Transverse colon (tissue), 4 donors: ENCODE measurements around the gene GNG3. TPM values are rescaled to one million over a fixed set of nuclear protein-coding genes. Genes with fewer than 3 reads are reported as not detected.
"Not testable (repeated sequence)": the region's sequence is repeated elsewhere in the genome, so short reads cannot be mapped to it uniquely, and the experiment has no call there.

Experiments
- DNase-seq: peaks from one replicate; pipeline ENCODE4 v3.0.0-alpha.2; 2019
- H3K27ac ChIP-seq, 4 donors: fragments of 200-600 bp; sonication (generic); 2 replicates each; pipeline ENCODE4 v1.5.1; 2016 to 2018; ENCODE audit warnings: inconsistent platforms in 4 of 4
- H3K27me3 ChIP-seq: fragments of 200-600 bp; sonication (generic); 2 replicates; pipeline ENCODE4 v1.5.1; 2017; ENCODE audit warnings: inconsistent platforms
- H3K36me3 ChIP-seq, 4 donors: fragments of 200-600 bp; sonication (generic); 2 replicates each; pipeline ENCODE4 v1.5.1; 2017 to 2019; ENCODE audit warnings: inconsistent platforms in 4 of 4
- H3K4me1 ChIP-seq, 4 donors: fragments of 200-600 bp; sonication (generic); 2 replicates each; pipeline ENCODE4 v1.5.1; 2017 to 2020; ENCODE audit warnings: inconsistent platforms in 4 of 4
- H3K4me3 ChIP-seq, 4 donors: fragments of 200-600 bp; sonication (generic); 1 replicate in 1 of 4; 2 replicates in 3 of 4; pipeline versions ENCODE4 v1.5.1 to v1.6.1; 2017 to 2019; ENCODE audit warnings: inconsistent platforms in 4 of 4
- H3K9me3 ChIP-seq, 2 donors: fragments of 200-600 bp; sonication (generic); 2 replicates each; pipeline ENCODE4 v1.5.1; 2017 to 2019; ENCODE audit warnings: inconsistent platforms in 2 of 2
- CTCF ChIP-seq, 5 experiments: fragments of 200-600 bp in 3 of 5; fragments of 450-650 bp in 2 of 5; sonication (generic) in 3 of 5; IDR thresholded peaks; 1 replicate in 2 of 5; 2 replicates in 3 of 5; pipeline ENCODE4 v1.5.1; 2016 to 2017; ENCODE audit warnings: antibody characterized with exemption in 5 of 5, inconsistent platforms in 3 of 5, mild to moderate bottlenecking in 2 of 5, moderate library complexity in 1 of 5
- EP300 ChIP-seq: sonication (generic); formaldehyde crosslinking; IDR thresholded peaks from one replicate; pipeline ENCODE4 v1.6.1; 2017; ENCODE audit warnings: antibody characterized with exemption, low read depth
- POLR2A ChIP-seq: fragments of 450-650 bp; IDR thresholded peaks from one replicate; pipeline ENCODE4 v1.6.1; 2016; ENCODE audit warnings: antibody characterized with exemption, mild to moderate bottlenecking, moderate library complexity
- POLR2AphosphoS5 ChIP-seq, 3 donors: sonication (generic); formaldehyde crosslinking; IDR thresholded peaks; one replicate each; pipeline ENCODE4 v1.6.1; 2016; ENCODE audit warnings: antibody characterized with exemption in 3 of 3
- WGBS, 2 donors: methylation state at CpG; one replicate each; pipeline ENCODE4 v1.1.5; 2018; ENCODE audit warnings: low coverage in 1 of 2; 5-methylcytosine and 5-hydroxymethylcytosine counted together
- in situ Hi-C, 4 donors: fragments of 200-750 bp; cut with MboI; loops; one replicate each; pipeline versions ENCODE4 v1.15.0 to v1.15.1; 2017; ENCODE audit warnings: low sequenced_read_pairs in 3 of 4, low pct_ligation_motif_present in 1 of 4, low pct_unique_long_range_greater_than_20kb in 1 of 4
- intact Hi-C: fragments of 100-400 bp; cut with DNase I; formaldehyde crosslinking; loops from one replicate; pipeline ENCODE4 v1.15.1; 2023; ENCODE audit warnings: low total_unique reads
- total RNA-seq, 4 donors: library from RNA; depleted of rRNA; stranded (reverse); fragments of >200 nt; gene quantifications; one replicate each; pipeline ENCODE4 v1.1.0, GENCODE V29; 2016

GNG3 gene
- total RNA-seq, 4 donors from 2014 or later: 0.64 TPM; not detected in 3

DNA sequence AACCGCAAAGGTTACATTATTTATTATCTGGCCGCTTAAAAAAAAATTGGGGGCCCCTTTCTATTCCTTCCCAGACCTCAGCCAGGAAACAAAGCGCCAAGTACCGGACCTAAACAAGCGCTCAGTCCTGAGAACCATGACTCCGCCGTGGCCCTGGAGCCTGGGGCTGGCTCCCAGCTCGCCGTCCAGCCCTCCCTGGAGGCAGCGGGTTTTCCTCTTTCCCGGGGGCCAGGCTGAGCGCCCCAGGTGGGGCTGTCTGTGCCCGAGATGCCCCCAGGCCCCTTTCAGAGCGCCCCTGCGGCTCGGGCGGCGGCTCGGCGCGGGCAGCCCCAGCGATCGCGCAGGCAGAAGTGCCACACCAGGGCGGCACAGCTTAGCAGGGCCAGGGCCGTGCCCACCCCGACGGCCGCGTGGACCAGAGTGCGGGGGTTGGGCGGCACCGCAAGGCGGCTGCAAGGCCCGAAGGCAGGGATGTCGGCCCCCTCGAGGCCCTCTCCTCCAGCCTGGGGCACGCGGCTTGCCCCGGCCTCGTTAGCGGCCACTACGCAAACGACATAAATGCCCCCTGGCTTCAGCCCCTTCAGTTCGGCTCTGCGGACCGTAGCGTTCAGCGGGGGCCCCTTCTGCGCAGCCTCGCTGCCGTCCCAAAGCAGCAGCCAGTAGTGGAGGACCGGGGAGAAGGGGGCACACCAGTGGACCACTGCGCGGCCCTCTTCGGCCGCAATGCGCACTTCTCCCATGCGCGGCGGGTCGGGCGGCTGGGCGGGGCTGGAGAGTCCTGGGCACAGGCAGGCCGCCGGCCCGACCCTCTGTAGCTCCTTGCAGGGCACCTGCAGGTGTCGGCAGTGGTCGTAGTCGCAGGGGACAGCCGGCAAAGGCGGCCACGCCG, 19.7 kb upstream of the GNG3 start:
- Histone ChIP-seq H3K27ac (peak overlapping the region; percentile 4 to 85 (median 74)), H3K9me3 (no peaks in the 10 kb centered on the region), H3K4me1 (peaks cover 0 to 12% (median 5%) of the 10 kb centered on the region in 4 donors), H3K4me3 (peak overlapping the region; percentile 5 to 33 (median 16)), H3K27me3 (peaks cover 20% of the 10 kb centered on the region), H3K36me3 (peaks cover 0 to 18% (median 8%) of the 10 kb centered on the region in 4 donors)
- intact Hi-C loops: loop anchor here (10.0 kb wide), 1 partner anchor 293 kb away; no protein-coding TSS in a partner anchor
- no peak for DNase-seq
- in situ Hi-C loops: loop anchor here in 2 of 4 donors (25.0 kb wide), 2 partner anchors 275 to 300 kb away; partner anchors contain the start of gene SCGB1A1 (in 1 of the 2)
- no peak for TF ChIP-seq CTCF (IDR thresholded peaks at IDR 0.05)
- 63% methylated on average over 65 of the region's 74 CpGs; no CpG with 5 or more reads in 1 of the 2 donors for WGBS, 2 donors

DNA sequence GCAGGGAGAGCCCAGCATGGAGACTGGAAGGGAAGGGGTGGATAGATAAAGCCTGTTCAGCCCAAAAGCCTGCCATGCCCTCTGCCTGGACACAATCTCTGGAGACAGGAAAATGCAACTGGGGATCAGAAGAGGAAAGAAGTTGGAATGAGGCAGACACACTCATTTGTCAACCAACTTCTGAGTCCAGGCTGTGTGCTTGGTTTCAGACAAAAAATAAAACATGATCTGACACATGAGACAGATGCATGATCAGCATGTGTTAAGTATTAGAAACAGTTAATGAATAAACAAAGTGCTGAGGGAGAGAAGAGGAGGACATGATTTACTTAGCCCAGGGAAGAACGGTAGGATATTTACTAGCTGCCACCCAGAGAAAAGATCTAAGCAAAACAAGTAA, 19.0 kb upstream of the GNG3 start:
- Histone ChIP-seq H3K9me3 (no peaks in the 10 kb centered on the region), H3K36me3 (peaks cover 0 to 23% (median 9%) of the 10 kb centered on the region in 4 donors), H3K4me3 (peak overlapping the region in 3 of 4 donors; percentile 5 to 33 (median 18)), H3K4me1 (peaks cover 0 to 12% (median 3%) of the 10 kb centered on the region in 4 donors), H3K27ac (peak overlapping the region; percentile 41 to 85 (median 74)), H3K27me3 (peaks cover 20% of the 10 kb centered on the region)
- intact Hi-C loops (loop anchor here (10.0 kb wide), 1 partner anchor 294 kb away; no protein-coding TSS in a partner anchor), in situ Hi-C loops (loop anchor here in 2 of 4 donors (25.0 kb wide), 2 partner anchors 276 to 301 kb away; partner anchors contain the start of gene SCGB1A1 (in 1 of the 2))
- no peak for TF ChIP-seq POLR2AphosphoS5 (IDR thresholded peaks at IDR 0.05)
- no peak for TF ChIP-seq POLR2A
- 67% methylated on average over 1 of the region's 1 CpG for WGBS, 2 donors
- no peak for DNase-seq

GRCh38 chr11:62689421-62690183, 17.9 kb upstream of the GNG3 start, which contains the start of gene LRRN4CL:
Gene LRRN4CL (minus strand): TSS chr11:62689530. CDS start chr11:62688508, 1,022 bp downstream.
- WGBS, 2 donors: 27 to 50% methylated on average over 2 to 11 of the region's 11 CpGs
- H3K4me3 ChIP-seq: peak within 1 kb of the TSS in 3 of 4 donors; percentile 5 to 33 (median 12)
- peak; percentile 67 for DNase-seq
- intact Hi-C loops (loop anchor here (10.0 kb wide), 1 partner anchor 295 kb away; no protein-coding TSS in a partner anchor), in situ Hi-C loops (loop anchor here in 3 of 4 donors (10.0 to 25.0 kb wide), 4 partner anchors 95 to 302 kb away; partner anchors contain the start of genes SCGB1A1 (in 1 of the 3) and TUT1 (in 1 of the 3))
- peak within 1 kb of the TSS; percentile 41 to 85 (median 74) for H3K27ac ChIP-seq
- H3K36me3 ChIP-seq: peaks cover 0 to 23% (median 9%) of the 10 kb centered on the region in 4 donors
- peaks cover 0 to 12% (median 4%) of the 10 kb centered on the region in 4 donors for H3K4me1 ChIP-seq
- TF ChIP-seq POLR2AphosphoS5 (IDR thresholded peaks at IDR 0.05) (peak; percentile 27 to 62 (median 38)), CTCF (IDR thresholded peaks at IDR 0.05) (no peak), POLR2A (peak; percentile 29), EP300 (no peak)
- H3K27me3 ChIP-seq: peaks cover 20% of the 10 kb centered on the region
- H3K9me3 ChIP-seq: no peaks in the 10 kb centered on the region

DNA sequence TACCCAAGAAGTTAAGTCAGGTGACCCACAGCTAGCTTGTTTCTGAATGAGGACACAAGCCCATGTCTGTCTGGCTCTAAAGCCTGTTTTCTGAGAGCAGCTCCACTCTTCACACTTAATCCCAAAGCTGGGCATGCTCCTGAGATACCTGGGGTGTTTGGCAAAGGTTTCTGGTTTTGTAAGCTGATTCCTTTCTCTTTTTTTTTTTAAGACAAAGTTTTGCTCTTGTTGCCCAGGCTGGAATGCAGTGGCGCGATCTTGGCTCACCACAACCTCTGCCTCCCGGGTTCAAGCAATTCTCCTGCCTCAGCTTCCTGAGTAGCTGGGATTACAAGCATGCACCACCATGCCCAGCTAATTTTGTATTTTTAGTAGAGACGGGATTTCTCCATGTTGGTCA, 13.9 kb upstream of the GNG3 start:
- peaks cover 0 to 23% (median 9%) of the 10 kb centered on the region in 4 donors for H3K36me3 ChIP-seq
- H3K27ac ChIP-seq, DNase-seq, H3K4me1 ChIP-seq, intact Hi-C loops, H3K27me3 ChIP-seq, H3K4me3 ChIP-seq, H3K9me3 ChIP-seq: not testable (repeated sequence)
- WGBS, 2 donors: 73 to 86% methylated on average over 4 of the region's 4 CpGs
- in situ Hi-C loops: loop anchor here in 3 of 4 donors (10.0 to 25.0 kb wide), 4 partner anchors 99 to 306 kb away; partner anchors contain the start of genes SCGB1A1 (in 1 of the 3) and TUT1 (in 1 of the 3)
